Measurements from ENCODE around the gene SIRT7.

- TF ChIP-seq EP300 (conservative IDR thresholded peaks at IDR 0.05; ENCODE audit: poor library complexity, severe bottlenecking) (no peak), REST (IDR thresholded peaks at IDR 0.05; ENCODE audit: borderline replicate concordance) (no peak), RAD21 (conservative IDR thresholded peaks at IDR 0.05) (no peak)
Measured at GRCh38 chr17:81967244-81967532, 49.2 kb upstream of the SIRT7 start.
